Bone marrow (tissue), 2 donors: Measurements from ENCODE around the gene GDF15.

Source experiments
- DNase-seq, 2 donors: peaks; one replicate each; lab custom pipeline; 2025; lab: John Stamatoyannopoulos, UW

GDF15 gene

DNA sequence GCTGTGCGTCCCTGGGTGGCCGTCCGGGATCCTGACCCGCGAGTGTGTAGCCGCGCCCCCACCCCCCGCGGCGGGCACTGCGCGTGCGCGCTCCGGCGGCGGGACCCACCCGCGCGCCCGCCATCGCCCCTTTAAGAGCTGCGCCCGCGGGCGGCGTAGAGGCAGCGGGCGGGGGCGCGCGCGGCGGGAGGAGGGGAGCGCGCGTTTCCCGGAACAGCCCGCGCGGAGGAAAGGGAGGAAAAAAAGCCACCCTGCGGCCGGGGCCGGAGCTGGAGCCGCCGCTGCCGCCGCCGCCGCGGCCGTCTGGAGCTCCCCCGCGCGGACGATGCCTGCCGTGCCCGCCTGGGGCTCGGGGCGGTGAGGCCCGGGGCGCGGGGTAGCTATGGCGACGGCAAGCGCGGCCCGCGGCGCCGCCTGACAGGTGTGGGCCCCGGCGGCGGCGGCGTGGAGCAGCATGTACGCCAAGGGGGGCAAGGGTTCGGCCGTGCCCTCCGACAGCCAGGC is 33.3 kb downstream of the GDF15 start, which contains the start of gene SSBP4:
Gene SSBP4, plus strand, starts transcription at position 204 of the 504 bp plus-strand sequence. Its CDS starts 251 bp downstream, at position 455.
- peak; percentile 41 to 65 for DNase-seq

DNA sequence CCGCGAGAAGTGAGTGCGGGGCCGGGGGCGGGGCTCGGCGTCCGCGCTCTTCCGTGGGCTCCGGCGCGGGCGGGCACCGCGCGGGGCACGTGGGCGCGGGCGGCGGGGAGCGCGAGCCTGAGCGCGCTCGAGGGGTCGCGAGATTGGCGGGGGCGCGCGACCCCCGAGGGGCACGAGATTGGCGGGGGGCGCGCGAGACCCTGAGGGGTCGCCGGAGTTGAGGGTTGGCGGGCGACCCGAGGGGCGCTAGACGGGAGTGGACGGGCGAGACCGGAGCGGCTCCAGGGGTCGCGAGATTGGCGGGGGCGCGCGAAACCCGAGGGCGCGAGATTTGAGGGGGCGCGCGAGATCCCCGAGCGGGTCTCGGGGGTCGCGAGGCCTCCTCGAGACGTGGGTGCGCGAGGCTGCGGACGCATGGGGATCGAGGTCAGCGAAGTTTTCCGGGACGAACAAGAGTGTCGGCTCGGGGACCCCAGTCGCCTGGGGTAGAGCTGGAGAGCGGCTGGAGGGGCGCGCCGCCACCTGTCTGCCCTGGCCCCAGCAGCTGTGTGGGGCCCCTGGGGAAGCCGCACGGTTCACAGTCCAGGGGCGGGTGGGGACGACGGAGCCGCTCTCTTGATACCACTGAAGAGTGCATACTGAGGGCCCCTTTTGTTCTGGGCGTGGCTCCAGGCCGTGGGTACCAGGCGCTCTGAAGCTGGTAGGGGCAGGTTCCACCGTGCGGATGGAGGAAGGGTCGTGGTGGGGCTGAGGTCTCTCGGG is 33.9 kb downstream of the GDF15 start:
- no peak for DNase-seq

DNA sequence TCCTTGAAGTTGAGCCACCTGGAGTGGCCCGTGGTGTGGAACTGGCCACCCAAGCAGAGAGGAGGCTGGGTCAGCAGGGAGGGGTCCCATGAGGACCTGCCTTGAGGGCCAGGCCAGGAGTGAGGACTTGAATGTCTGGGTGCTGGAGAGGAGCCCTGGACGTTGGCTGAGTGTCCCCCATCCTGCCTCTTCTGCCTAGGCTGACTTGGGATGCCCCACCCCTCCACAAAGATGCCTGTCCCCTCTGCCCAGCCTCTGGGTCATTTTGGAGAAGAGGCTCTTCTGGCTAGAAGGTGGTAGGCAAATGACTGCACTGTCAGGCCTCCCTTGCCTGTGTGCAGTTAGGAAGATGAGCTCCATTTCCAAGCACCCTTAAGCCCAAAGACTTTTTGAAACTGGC is 35.0 kb downstream of the GDF15 start:
- no peak for DNase-seq

DNA sequence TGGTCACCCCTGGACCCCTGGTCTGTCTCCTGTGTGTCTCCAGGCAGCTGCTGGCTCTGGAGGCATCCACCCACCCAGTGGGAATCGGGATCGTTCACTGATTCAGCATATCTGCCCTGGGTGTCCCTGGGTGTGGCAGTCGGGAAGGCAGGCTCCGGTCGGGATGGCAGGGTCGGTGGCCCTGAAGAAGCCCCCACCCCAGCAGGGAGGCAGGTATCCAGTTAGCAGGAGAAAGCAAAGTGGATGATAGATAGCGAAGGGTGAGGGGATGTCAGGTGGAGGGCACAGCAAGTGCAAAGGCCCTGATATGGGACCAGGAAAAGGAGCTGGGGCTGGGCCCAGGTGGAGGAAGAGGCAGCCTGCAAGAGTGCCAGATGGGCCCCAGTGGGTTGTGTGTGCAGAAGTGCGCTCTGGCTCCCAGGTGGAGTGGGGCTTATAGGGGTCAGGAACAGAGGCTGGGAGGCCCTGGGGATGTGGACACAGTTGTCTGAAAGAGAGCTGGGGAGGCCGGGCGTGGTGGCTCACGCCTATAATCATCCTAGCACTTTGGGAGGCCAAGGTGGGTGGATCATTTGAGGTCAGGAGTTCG is 35.5 kb downstream of the GDF15 start:
- no peak for DNase-seq

DNA sequence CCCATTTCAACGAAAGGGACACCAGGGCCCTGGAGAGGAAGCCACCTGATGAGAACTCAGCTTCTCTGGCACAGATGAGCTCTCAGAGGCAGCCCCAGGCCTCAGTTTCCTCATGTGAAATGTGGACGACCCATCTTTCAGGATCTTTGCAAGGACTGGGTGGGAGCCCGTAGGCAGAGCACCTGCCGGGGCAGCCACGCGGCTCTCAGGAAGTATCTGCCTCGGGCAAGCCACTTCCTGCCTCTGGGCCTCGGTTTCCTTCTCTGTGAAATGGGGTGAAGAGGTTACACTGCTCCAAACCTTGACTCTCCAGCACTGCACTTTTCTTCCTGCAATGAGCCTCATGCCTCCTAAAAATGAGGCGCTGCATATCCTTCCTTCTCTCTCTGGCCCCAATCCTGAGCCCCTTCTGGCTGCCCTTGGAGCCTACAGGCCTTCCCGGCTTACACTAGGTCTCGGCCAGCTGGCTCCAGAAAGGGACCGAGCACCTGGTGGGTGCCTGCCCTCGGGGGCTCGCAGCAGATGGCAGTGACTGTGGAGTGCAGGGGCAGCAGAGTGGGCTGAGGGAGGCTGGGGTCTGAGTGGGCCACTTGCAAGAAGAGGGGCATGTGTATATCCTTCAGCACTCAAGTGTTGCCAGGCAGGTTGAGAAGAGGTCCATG is 36.7 kb downstream of the GDF15 start:
- DNase-seq: no peak

DNA sequence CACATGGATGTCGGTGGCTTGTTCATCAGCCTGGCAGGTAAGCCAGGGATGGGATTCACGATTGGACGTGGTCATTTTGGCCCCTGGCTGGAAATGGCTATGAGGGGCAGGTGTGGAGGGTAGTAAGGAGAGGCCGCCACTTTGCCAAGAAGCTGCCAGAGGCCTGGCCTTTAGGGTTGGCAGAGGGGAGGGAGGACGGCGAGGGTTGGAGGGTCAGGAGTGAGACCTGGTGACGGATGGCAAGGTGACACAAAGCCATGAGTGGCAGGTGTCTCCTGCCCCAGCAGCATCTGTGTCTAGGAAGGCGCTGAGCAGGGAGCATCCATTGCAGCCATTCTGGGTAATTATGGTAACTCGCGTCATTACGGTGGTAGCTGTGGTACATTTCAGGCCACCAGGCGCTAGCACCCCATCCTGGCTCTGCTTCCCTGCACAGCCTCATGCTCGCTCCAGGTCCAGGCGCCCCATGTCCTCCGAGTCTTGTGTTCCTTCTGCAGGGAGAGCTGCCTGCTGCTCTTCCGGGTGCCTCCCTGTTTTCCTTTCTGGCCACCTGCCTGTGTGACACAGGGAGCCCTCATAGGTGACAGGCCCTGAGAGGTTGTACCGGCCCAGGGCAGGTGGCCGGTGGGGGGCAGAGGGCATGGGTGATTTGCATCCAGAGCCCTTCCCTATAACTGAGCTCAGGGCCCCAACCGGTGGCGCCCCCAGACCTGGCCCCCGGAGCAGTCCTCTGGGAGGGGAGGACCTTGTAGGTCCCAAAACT is 37.5 kb downstream of the GDF15 start:
- no peak for DNase-seq

DNA sequence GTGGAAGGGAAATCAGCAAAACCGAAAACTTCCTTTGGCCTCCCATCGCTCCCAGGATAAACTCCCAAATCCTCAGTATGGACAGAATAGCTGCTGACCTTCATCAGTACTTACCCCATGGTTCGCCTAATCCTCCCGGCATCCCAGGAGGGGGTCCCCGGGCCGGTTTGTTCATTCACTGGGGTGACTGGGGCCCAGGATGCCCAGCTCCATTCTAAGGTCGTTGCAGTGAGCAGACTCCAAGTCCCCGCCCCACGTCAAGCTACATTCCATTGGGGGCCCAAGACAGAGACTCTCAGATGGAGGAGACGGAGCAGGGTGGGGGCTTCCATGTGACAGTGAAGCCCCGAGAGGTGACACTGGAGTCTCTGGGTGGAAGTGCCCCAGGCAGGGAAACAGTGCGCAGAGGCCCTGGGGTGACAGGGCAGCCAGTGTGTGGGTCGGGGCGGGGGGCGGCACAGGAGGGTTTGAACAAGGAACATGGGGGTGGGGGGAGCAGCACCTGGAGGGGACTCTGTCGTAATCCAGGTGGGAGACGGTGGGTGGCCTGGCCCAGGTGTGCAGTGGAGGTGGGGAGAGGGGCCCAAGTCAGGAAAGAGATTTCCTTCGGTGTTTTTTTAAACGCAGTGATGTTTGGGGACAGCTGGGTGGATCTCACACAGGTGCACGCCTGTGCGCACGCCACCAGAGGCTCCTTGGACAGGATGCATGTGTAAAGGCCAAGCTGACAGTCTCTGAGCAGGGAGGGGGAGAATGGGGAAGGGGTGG is 38.3 kb downstream of the GDF15 start:
- DNase-seq: no peak

DNA sequence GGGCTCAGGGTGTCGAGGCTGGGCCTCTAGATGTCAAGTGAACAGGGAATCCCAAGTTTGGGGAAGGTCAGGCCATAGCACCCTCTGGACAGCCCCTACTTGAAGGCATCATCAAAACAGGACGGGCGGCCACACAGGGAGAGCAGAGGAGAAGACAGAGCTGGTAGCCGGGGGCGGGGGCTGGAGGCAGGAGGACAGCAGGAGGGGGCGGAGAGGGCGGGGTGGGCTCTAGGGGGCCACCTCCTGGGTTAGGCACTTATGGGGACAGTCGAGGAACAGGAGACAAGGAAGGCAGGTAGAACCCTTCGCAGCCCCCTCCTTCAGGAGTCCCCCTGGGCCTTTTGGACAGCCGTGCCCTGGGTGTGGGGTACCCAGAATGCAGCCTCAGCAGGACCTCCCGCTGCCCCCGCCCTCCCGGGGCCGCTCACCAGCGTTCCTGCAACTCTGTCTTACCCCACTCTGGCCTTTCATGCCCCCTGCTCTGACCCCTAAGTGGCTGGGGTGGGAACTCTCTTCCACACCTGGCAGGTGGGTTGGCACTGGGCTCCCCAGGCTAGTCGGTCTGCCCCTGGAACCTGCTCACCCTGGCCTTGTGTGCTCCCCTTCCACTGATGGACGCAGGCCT is 39.0 kb downstream of the GDF15 start:
- DNase-seq: no peak

DNA sequence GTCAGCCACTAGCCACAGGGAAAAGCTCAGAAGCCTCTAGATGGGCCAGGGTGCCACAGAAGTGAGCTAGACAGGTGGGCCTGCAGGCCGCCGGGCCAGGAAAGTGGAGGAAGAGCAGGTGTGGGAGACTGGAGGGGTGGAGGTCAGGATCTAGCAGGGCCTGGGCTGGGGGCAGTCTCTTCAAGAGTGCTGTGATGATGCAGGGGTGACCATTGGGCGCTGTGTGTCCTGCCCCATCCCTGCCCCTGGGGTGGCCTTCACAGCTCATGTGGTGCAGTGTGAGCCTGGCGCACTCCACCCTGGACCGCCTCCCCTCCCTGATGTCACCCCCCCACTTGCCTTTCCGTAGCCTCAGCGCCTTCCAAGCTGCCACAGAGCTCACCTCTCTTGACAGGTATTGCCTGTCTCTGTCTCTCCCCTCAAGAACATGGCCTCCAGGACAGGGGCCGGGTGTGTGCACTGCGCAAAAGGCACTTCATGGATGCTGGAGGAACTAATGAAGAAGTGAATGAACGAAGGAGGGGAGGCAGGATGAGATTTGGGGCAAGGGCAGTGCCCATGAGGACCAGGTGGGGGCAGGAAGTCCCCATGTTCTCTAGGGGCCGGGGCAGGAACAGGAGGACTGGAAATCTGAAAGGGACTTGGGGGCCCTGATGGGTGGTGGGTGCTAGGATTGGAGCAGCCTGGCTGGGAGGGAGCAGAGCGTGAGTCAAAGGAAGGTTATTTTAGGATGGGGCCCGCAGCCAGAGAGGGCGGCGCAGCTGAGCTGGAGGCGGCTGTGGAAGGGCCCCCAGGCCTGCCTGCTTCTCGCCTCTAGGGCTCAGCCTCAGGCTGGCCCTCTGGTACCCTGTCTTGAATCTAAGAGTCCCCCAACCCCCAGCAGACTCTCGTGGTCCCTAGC is 39.8 kb downstream of the GDF15 start:
- no peak for DNase-seq

DNA sequence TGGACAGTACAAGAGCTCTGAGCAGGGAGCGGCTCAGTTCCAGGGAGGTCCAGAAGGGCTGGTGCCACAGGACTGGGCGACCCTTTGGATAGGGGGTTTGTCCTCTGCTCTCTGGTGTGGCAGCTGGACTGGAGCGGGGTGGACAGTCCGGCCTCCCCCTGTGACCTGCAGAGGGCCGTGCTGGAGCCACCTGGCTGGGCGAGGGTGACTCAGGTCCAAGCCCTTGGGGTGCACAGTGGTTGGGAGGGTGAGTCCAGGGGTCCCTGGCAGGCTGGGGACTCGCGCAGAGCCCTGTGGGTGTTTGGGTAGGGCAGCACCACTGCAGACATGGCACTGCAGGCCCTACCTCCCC is 40.4 kb downstream of the GDF15 start:
- DNase-seq: no peak

DNA sequence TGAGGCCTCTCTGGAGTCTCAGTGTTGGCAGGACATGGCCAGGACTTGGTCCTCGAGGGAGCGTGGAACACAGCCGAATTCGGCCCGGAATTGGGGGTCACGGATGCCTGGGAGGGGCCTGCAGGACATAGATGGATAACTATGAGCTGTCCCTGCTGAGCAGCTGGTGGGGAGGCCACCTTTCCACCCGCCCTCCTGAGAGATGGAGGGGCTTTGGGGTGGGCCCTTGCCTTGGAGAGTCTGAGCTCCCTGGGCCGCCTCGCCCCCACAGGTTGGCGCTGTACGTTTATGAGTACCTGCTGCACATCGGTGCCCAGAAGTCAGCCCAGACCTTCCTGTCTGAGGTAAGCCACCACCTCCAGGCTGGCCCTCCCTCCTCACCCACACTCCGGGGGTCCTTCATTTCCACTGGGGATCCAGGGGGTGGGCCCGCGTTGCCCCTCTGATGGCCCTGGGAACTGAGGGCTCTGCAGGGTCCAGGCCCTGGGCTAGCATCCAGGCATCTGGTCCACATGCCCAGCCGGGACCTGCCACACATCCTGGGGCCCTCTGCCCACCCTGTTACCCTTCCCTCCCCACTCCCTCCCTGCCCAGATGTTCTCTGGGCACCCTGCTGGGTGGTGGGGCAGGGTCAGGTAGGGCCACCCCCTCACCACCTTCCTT is 41.3 kb downstream of the GDF15 start:
- DNase-seq: no peak

DNA sequence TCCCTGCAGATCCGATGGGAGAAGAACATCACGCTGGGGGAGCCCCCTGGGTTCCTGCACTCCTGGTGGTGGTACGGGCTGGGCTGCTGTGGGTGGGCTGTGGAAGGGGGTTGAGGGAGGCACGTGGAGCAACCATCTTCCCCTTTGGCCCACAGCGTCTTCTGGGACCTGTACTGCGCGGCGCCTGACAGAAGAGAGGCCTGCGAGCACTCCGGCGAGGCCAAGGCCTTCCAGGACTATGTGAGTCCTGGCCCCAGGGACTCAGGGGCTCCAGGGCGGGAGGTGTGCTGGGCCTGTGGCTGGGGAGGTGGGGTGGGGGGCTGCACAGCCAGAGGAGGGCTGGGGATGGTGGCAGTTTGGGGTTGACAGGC is 41.8 kb downstream of the GDF15 start:
- no peak for DNase-seq

DNA sequence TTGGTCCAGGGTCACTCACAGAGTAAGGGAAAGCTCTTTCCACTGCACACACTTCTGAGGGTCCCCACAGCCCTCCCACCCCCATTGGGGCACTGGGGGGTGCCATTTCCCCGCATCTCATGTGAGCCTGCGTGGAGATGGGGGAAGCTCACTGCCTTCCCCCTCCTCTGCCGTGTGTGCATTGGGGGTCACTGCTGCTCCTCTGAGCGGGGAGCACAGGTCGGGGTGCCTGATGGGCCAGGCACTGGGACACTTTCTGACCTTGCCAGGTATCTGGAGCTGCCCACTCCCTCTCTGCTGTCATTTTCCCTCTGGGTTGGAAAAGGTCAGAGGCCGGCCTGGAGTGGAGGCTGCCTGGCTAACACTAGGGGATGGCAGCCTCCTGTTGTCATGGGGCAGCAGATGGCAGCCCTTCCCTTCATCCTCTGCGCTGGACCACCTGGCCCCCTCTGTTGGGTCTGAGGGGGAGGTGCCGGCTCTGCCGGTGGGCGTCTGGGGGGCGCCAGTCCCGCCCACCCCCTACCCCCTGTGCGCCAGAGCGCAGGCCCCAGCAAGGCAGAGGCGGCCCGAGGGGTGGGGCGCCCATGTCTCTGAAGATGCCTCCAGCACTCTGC is 42.3 kb downstream of the GDF15 start:
- DNase-seq: no peak

DNA sequence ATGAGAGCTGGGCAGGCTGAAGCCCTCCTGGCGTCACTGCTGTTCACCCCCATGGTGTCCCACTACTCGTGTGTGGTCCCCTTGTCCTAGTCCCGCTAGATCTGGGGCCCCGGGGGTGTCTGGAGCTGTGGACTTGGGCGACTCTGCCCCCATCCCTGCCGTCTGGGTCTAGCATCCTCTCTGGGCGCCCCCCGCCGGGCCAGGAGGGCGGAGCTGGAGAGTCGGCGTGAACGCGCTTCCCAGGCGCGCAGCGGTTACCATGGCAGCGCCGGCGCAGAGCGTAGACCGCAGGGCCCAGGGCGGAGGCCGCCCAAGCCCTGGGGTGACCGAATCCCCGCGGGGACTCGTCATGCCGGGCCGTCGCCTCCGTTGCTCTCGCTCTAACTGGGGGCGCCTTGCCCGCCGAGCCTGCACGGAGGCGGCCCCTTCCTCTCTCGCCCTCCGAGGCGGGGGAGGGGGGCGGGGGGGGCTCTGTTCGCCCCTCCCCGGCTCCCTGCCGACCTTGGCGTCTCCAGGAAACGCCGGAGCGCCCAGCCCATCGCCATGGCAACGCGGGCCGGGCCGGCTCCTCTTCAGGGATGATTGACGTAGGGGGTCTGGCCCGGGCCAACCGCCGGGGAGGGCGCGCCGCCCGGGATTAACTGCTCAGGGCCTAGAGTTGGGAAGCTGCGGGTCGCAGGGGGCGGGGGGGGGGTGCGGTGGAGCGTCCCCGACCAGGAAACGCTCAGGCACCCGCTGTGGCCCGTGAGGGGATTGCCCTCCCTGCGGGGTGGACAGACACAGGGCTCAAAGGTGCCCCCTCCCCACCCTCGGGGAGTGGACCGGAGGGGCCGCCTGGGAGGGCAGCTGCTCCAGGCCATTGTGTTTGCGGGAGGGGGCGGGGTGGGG is 43.1 kb downstream of the GDF15 start:
- DNase-seq: peak; percentile 47 to 67

DNA sequence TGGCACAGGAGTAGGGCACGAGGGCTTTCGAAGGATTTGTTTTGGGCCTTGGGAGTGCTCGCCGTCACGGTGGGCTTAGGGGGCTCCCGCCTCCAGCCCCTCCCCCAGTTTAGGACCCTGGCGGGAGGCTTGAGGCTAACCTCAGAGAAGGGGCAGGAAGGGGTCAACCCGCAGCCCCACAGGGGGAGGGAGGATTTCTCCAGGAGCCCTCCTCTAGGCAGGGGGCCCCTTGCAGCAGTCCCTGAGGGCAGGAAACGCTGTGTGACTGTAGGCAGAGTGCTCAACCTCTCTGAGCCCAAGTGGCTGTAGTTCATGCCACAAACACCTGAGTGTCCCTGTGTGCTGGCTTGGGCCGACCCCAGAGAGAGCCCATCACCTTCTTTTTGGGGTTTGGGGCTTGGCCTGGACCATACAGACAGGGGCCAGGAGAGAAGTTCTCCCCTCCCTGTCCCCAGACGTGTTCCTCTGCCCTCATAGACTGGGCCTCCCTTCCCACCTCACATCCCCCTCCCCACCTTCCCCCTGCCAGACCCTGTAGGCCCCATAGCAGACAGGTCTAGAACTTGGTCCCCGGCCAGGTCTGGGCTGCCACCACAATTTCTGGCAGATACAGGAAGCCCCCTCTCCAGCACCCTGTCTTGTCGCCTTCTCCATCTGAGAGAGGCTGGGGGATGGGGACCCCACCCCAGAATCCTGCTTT is 43.9 kb downstream of the GDF15 start:
- DNase-seq: no peak

DNA sequence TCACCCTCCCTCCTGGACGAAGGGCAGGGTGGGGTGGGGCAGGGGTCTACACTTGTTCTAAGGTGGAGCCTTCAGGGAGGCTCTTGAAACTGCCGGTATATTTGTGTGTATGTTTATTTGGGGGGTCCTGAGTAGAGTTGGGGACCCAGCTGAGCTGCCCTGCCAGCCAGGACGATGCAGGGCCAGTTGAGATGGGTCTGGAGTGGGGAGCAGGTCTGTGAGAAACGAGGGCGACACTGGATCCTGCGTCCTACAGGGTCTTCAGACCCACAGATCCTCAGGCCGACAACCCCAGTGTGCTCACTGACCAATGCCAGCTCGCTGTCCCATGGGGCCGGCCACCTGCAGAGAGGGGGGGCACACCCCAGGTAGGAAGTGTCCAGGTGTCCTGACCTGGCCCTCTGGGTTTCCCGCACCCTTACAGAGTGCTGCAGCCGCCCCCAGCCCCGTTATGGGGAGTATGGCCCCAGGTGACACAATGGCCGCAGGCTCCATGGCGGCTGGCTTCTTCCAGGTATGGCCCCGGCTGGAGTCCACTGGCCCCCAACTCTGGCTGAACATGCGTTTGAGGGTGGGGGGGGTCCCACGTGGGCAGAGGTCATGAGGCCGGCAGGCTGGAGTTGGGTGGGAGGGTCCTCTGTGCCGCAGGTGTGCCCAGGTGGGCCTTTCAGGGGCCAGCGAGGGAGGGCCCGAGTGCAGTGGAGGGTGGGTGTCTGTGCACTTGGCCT is 44.6 kb downstream of the GDF15 start:
- DNase-seq: no peak
